Peyer's patch (tissue), 4 donors: ENCODE measurements around the gene COCH.

Experiments used
- CTCF ChIP-seq, 6 experiments: fragments of 450-650 bp in 4 of 6; fragments of 200-600 bp in 2 of 6; sonication (generic) in 1 of 6; IDR thresholded peaks; one replicate each; pipeline ENCODE4 v1.5.1; 2017 to 2019; ENCODE audit warnings: antibody characterized with exemption in 6 of 6, mild to moderate bottlenecking in 3 of 6, moderate library complexity in 1 of 6
- POLR2A ChIP-seq, 2 donors: fragments of 450-650 bp; IDR thresholded peaks; one replicate each; pipeline ENCODE4 v1.5.1; 2017; ENCODE audit warnings: antibody characterized with exemption in 2 of 2, mild to moderate bottlenecking in 2 of 2, moderate library complexity in 2 of 2

DNA sequence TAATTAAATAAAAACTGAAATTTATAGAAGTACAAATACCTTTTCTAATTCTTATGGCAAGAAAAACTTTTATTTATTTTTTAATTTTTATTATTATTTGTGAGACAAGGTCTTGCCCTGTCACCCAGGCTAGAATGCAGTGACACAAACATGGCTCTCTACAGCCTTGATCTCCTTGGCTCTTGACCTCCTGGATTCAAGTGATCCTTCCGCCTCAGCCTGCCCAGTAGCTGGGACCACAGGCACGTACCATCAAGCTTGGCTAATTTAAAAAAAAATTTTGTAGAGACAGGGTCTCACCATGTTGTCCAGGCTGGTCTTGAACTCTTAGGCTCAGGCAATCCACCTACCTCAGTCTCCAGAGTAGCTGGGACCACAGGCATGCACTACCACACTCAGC, 47.4 kb downstream of the COCH start:
- TF ChIP-seq CTCF (IDR thresholded peaks at IDR 0.05) (no peak), POLR2A (IDR thresholded peaks at IDR 0.05) (no peak)
